GM12878 (cell line): ENCODE measurements around the gene S100B. TPM values are rescaled to one million over a fixed set of nuclear protein-coding genes. Genes with fewer than 3 reads are reported as not detected.
A peak's percentile ranks its signal among the peaks of the same experiment; 100 is the strongest.

Experiments used
- BMI1 ChIP-seq: fragments of 450-650 bp; IDR thresholded peaks from 2 replicates; pipeline ENCODE4 v1.6.1; 2016; ENCODE audit warnings: mild to moderate bottlenecking, moderate library complexity, borderline replicate concordance
- CBX3 ChIP-seq: fragments of 200-600 bp; sonication (generic); IDR thresholded peaks from 2 replicates; pipeline ENCODE4 v1.6.1; 2016; ENCODE audit warnings: low read depth, borderline replicate concordance
- CHD1 ChIP-seq: IDR thresholded peaks from 2 replicates; pipeline ENCODE4 v1.6.1; 2012; ENCODE audit warnings: low read depth, low read length, improper control_type of control experiment
- CTCF ChIP-seq, 3 experiments: IDR thresholded peaks in 2 of 3; conservative IDR thresholded peaks in 1 of 3; 2 replicates each; pipeline ENCODE4 v1.5.1; 2011; ENCODE audit warnings: low read depth in 3 of 3, low read length in 3 of 3, mild to moderate bottlenecking in 3 of 3, control low read depth in 2 of 3, moderate library complexity in 2 of 3, inconsistent platforms in 1 of 3, mixed read lengths in 1 of 3; ENCODE audit not compliant: control insufficient read depth in 2 of 3, insufficient read depth in 1 of 3; ENCODE audit errors: extremely low read depth in 1 of 3
- E4F1 ChIP-seq: fragments of 450-650 bp; IDR thresholded peaks from 2 replicates; pipeline ENCODE4 v1.6.1; 2018; ENCODE audit warnings: borderline replicate concordance, mild to moderate bottlenecking; ENCODE audit not compliant: partially characterized antibody
- ESRRA ChIP-seq: IDR thresholded peaks from 2 replicates; pipeline ENCODE4 v1.6.1; 2012; ENCODE audit warnings: mild to moderate bottlenecking, low read length, improper control_type of control experiment
- IKZF1 ChIP-seq: fragments of 450-650 bp; conservative IDR thresholded peaks from 2 replicates; pipeline ENCODE4 v1.6.1; 2017; ENCODE audit warnings: antibody characterized with exemption, mild to moderate bottlenecking
- JUND ChIP-seq: IDR thresholded peaks from 2 replicates; pipeline ENCODE4 v1.6.1; 2012; ENCODE audit warnings: low read depth, mild to moderate bottlenecking, low read length, improper control_type of control experiment, moderate library complexity
- MTA3 ChIP-seq: IDR thresholded peaks from 2 replicates; pipeline ENCODE4 v1.6.1; 2012; ENCODE audit warnings: low read length, inconsistent platforms, borderline replicate concordance
- NFIC ChIP-seq: IDR thresholded peaks from 2 replicates; pipeline ENCODE4 v1.6.1; 2012; ENCODE audit warnings: low read depth, mild to moderate bottlenecking, inconsistent platforms, low read length, moderate library complexity
- POU2F2 ChIP-seq: IDR thresholded peaks from 3 replicates; pipeline ENCODE4 v1.6.1; 2011; ENCODE audit warnings: low read depth, mild to moderate bottlenecking, low read length, borderline replicate concordance
- RAD21 ChIP-seq: IDR thresholded peaks from 2 replicates; pipeline ENCODE4 v1.6.1; 2011; ENCODE audit warnings: mild to moderate bottlenecking, low read depth, low read length, moderate library complexity; ENCODE audit not compliant: insufficient read depth
- RB1 ChIP-seq: fragments of 450-650 bp; formaldehyde crosslinking; IDR thresholded peaks from 2 replicates; pipeline ENCODE4 v1.6.1; 2017; ENCODE audit warnings: mild to moderate bottlenecking, borderline replicate concordance
- RFX5 ChIP-seq: IDR thresholded peaks from 2 replicates; pipeline ENCODE4 v1.6.1; 2011; ENCODE audit warnings: low read depth, low read length, improper control_type of control experiment
- SIN3A ChIP-seq: IDR thresholded peaks from 2 replicates; pipeline ENCODE4 v1.6.1; 2012; ENCODE audit warnings: low read depth, low read length, improper control_type of control experiment
- SKIL ChIP-seq: fragments of 450-650 bp; IDR thresholded peaks from 2 replicates; pipeline ENCODE4 v1.6.1; 2017; ENCODE audit warnings: mild to moderate bottlenecking, low read depth, inconsistent platforms; ENCODE audit not compliant: poor library complexity, severe bottlenecking
- SMAD5 ChIP-seq: IDR thresholded peaks from 2 replicates; pipeline ENCODE4 v1.6.1; 2016; ENCODE audit warnings: antibody characterized with exemption, low read depth
- TARDBP ChIP-seq: IDR thresholded peaks from 2 replicates; pipeline ENCODE4 v1.6.1; 2016; ENCODE audit warnings: borderline replicate concordance
- YBX1 ChIP-seq: fragments of 450-650 bp; IDR thresholded peaks from 2 replicates; pipeline ENCODE4 v1.6.1; 2016; ENCODE audit warnings: antibody characterized with exemption
- ZBTB40 ChIP-seq: fragments of 450-650 bp; IDR thresholded peaks from 2 replicates; pipeline ENCODE4 v1.6.1; 2016; ENCODE audit warnings: mild to moderate bottlenecking, moderate library complexity, borderline replicate concordance
- ZZZ3 ChIP-seq: IDR thresholded peaks from 2 replicates; pipeline ENCODE4 v1.6.1; 2011; ENCODE audit warnings: low read depth; ENCODE audit not compliant: control insufficient read depth, insufficient read length
- polyA plus RNA-seq, 11 experiments: library from polyadenylated mRNA; depleted of rRNA in 4 of 11; unstranded in 6 of 11; stranded (reverse) in 5 of 11; fragments of >200 nt; fragmentation: Nextera tagmentation in 4 of 11; fragmentation: Illumina TruSeq in 1 of 11; extraction: Ambion mirVana in 4 of 11; extraction: Trizol in 1 of 11; gene quantifications; 1 replicate in 1 of 11; 2 replicates in 10 of 11; pipeline versions ENCODE4 v1.2.1 to v1.2.3, GENCODE V29; 2011 to 2016; ENCODE audit warnings: inconsistent platforms in 2 of 11, missing spikeins in 2 of 11, low read depth in 1 of 11
- total RNA-seq, 4 experiments: library from RNA; depleted of rRNA in 3 of 4; stranded (reverse); fragments of >200 nt in 3 of 4; fragmentation: Illumina TruSeq in 1 of 4; extraction: Trizol in 1 of 4; gene quantifications; 2 replicates each; pipeline versions ENCODE4 v1.2.1 to v1.2.3, GENCODE V29; 2013 to 2021

S100B gene
- total and polyA plus RNA-seq, 10 of the 15 experiments (the other 5 are each of a cell fraction or from before 2014, with no cell fraction given) = 0.11 to 0.22 TPM; not detected in 8

GRCh38 chr21:46608672-46609111 is 3.8 kb upstream of the S100B start (continued):
- TF ChIP-seq CTCF (IDR thresholded peaks at IDR 0.05 in 2 of 3, conservative IDR thresholded peaks at IDR 0.05 in 1 of 3; ENCODE audit: control insufficient read depth in 2 of 3, extremely low read depth in 1 of 3, insufficient read depth in 1 of 3, low read depth in 3 of 3, low read length in 3 of 3) (no peak), SIN3A (no peak), CHD1 (no peak), SKIL (no peak), RFX5 (no peak), ESRRA (no peak), JUND (no peak), CBX3 (no peak), YBX1 (no peak), ZZZ3 (no peak), IKZF1 (peak; percentile 33; the same call in 1 of the 2 replicates), POU2F2 (peak; percentile 95), RAD21 (peak; percentile 35; the same call in 1 of the 2 replicates), RB1 (no peak), TARDBP (no peak), MTA3 (no peak; the same call in 1 of the 2 replicates), SMAD5 (no peak), BMI1 (no peak), NFIC (no peak; the same call in 1 of the 2 replicates), E4F1 (no peak), ZBTB40 (no peak)
